Measurements from ENCODE around the gene DNAH14.
"Not testable (repeated sequence)": the region's sequence is repeated elsewhere in the genome, so short reads cannot be mapped to it uniquely, and the experiment has no call there.

DNAH14 gene

GRCh38 chr1:224929335-224930237 lies at the start of gene DNAH14:
TSS of gene DNAH14 (plus strand) at chr1:224929675. CDS start at chr1:224952703, 23,028 bp downstream.
- peak; percentile 60 for DNase-seq

GRCh38 chr1:224880593-224881307 lies 48.7 kb upstream of the DNAH14 start:
- DNase-seq, result no peak

- not testable (repeated sequence) for DNase-seq
Measured at GRCh38 chr1:224881308-224881692, 48.2 kb upstream of the DNAH14 start.

- DNase-seq, result no peak
Measured at GRCh38 chr1:224881762-224882211, 47.7 kb upstream of the DNAH14 start.

GRCh38 chr1:224882264-224882663 lies 47.2 kb upstream of the DNAH14 start:
- no peak for DNase-seq

GRCh38 chr1:224883091-224883490 lies 46.4 kb upstream of the DNAH14 start:
- no peak for DNase-seq

GRCh38 chr1:224884361-224884801 lies 45.1 kb upstream of the DNAH14 start:
- peak; percentile 60 for DNase-seq

GRCh38 chr1:224885376-224885775 lies 44.1 kb upstream of the DNAH14 start:
- not testable (repeated sequence) for DNase-seq

GRCh38 chr1:224894915-224895314 lies 34.6 kb upstream of the DNAH14 start:
- DNase-seq, result no peak

GRCh38 chr1:224896130-224896781 lies 33.2 kb upstream of the DNAH14 start:
- DNase-seq, result no peak

GRCh38 chr1:224897529-224898327 lies 31.7 kb upstream of the DNAH14 start:
- DNase-seq, result no peak

GRCh38 chr1:224898937-224899336 lies 30.5 kb upstream of the DNAH14 start:
- no peak for DNase-seq

- no peak for DNase-seq
Measured at GRCh38 chr1:224900062-224900630, 29.3 kb upstream of the DNAH14 start.

GRCh38 chr1:224901087-224901810 lies 28.2 kb upstream of the DNAH14 start:
- DNase-seq, result no peak

GRCh38 chr1:224903955-224904354 lies 25.5 kb upstream of the DNAH14 start:
- no peak for DNase-seq

- DNase-seq, result no peak
Measured at GRCh38 chr1:224906340-224906739, 23.1 kb upstream of the DNAH14 start.

GRCh38 chr1:224911217-224911616 lies 18.3 kb upstream of the DNAH14 start:
- no peak for DNase-seq

GRCh38 chr1:224914292-224914900 lies 15.1 kb upstream of the DNAH14 start:
- no peak for DNase-seq

GRCh38 chr1:224919508-224919907 lies 10.0 kb upstream of the DNAH14 start:
- DNase-seq, result no peak

- no peak for DNase-seq
Measured at GRCh38 chr1:224920930-224921329, 8.5 kb upstream of the DNAH14 start.

GRCh38 chr1:224921354-224921753 lies 8.1 kb upstream of the DNAH14 start:
- no peak for DNase-seq

Measured in NCI-H226 (cell line).